ENCODE data around the gene ADAMTS4.
"Not testable (repeated sequence)": the region's sequence is repeated elsewhere in the genome, so short reads cannot be mapped to it uniquely, and the experiment has no call there.

The ADAMTS4 gene

DNA sequence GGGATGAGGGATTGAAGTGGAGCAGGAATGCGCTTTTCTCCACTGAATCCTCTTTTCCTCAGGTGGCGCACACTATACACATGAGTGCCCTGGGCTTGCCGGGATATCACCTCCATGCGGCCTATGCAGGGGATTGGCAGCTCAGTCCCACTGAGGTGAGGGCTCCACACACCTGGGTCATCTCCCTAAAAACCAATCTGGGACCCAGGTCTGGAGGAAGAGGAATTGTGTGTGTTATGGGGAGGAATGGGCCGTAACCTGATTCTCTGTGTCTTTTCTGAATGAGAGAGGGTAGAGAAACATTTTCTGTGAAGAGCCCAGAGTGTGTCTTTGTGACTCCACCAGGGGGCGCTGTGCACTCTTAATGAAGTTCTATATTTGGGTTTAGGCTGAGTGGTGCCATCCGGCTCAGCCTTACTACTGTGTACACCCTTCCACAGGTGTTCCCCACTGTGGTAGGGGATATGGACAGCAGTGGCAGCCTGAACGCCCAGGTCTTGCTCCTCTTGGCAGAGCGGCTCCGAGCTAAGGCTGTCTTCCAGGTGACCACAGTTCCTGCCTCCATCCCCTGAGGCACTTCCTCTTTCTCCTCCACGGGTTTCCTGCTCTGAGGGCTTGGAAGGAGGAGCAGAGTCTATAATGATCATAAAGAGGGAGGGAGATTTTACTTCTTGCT is 28.5 kb upstream of the ADAMTS4 start:
- Histone ChIP-seq H3K27ac (peak overlapping the region in 1 of 2 donors; percentile 64), H3K4me3 (peak overlapping the region in 1 of 2 donors; percentile 16)
- intact Hi-C loops (cut with DNase I; ENCODE audit: low total_unique reads), result loop anchor here (5.0 kb wide), 2 partner anchors 80 to 155 kb away; partner anchors contain the start of gene MPZ

DNA sequence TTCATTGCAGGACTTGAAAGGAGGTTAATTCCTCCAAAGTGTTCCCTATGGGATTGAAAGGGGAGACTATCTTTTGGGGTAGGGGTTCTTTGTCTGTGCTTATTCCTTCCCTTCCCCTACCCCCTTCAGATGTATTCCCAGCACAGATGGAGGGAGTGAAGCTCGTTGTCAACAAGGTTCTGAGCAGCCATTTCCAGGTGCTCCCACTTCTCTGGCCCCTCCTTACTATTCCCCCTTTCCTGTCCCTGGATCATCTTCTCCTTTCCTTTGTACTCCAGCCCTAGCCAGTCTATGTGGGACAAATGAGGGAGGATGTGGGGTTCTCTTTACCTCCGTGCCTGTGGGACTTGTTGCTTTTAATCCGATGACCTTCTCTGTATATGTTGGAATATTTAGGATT is 27.9 kb upstream of the ADAMTS4 start:
- TF ChIP-seq CTCF (IDR thresholded peaks at IDR 0.05), result no peak
- no peak for DNase-seq
- intact Hi-C loops (cut with DNase I; ENCODE audit: low total_unique reads), result loop anchor here (5.0 kb wide), 2 partner anchors 81 to 156 kb away; partner anchors contain the start of gene MPZ
- H3K9me3 ChIP-seq, result no peaks in the 10 kb centered on the region
- H3K27me3 ChIP-seq, result no peaks in the 10 kb centered on the region
- H3K36me3 ChIP-seq, result peaks cover 9 to 31% (median 22%) of the 10 kb centered on the region in 3 donors
- peak overlapping the region in 1 of 2 donors; percentile 64 for H3K27ac ChIP-seq
- peaks cover 0 to 22% (median 13%) of the 10 kb centered on the region in 4 donors for H3K4me1 ChIP-seq
- peak overlapping the region; percentile 57 to 68 for H3K4me3 ChIP-seq

More for the DNA sequence above, 28.5 kb upstream of the ADAMTS4 start:
- Histone ChIP-seq H3K27me3 (no peaks in the 10 kb centered on the region), H3K36me3 (peaks cover 9 to 31% (median 22%) of the 10 kb centered on the region in 3 donors), H3K9me3 (no peaks in the 10 kb centered on the region), H3K4me1 (peaks cover 0 to 22% (median 13%) of the 10 kb centered on the region in 4 donors)
- peak; percentile 80 to 81 for TF ChIP-seq CTCF (IDR thresholded peaks at IDR 0.05)
- peak; percentile 71 to 88 for DNase-seq

DNA sequence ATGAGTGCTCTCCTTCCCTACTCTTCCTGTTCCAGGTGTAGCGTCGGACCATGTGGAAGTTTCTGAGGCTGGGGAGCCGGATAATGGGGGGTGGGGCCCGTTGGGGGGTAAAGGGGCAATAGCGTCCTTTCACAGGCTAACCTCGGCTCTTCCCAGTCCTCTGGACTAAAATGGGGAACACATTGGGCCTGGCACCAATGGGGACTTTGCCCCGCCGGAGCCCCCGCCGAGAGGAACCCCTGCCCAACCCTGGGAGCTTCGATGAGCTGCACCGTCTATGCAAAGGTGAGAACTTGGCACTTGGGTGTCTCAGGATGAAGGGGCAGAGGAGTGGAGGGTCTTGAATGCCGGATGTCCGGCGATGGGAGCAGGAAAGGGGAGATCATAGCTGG is 27.5 kb upstream of the ADAMTS4 start:
- peaks cover 9 to 31% (median 22%) of the 10 kb centered on the region in 3 donors for H3K36me3 ChIP-seq
- peak overlapping the region; percentile 63 to 64 for H3K27ac ChIP-seq
- no peak for TF ChIP-seq CTCF (IDR thresholded peaks at IDR 0.05)
- no peaks in the 10 kb centered on the region for H3K9me3 ChIP-seq
- no peak for DNase-seq
- H3K27me3 ChIP-seq, result no peaks in the 10 kb centered on the region
- H3K4me3 ChIP-seq, result peak overlapping the region; percentile 57 to 68
- peaks cover 0 to 22% (median 13%) of the 10 kb centered on the region in 4 donors for H3K4me1 ChIP-seq
- intact Hi-C loops (cut with DNase I; ENCODE audit: low total_unique reads), result loop anchor here (5.0 kb wide), 2 partner anchors 81 to 156 kb away; partner anchors contain the start of gene MPZ

DNA sequence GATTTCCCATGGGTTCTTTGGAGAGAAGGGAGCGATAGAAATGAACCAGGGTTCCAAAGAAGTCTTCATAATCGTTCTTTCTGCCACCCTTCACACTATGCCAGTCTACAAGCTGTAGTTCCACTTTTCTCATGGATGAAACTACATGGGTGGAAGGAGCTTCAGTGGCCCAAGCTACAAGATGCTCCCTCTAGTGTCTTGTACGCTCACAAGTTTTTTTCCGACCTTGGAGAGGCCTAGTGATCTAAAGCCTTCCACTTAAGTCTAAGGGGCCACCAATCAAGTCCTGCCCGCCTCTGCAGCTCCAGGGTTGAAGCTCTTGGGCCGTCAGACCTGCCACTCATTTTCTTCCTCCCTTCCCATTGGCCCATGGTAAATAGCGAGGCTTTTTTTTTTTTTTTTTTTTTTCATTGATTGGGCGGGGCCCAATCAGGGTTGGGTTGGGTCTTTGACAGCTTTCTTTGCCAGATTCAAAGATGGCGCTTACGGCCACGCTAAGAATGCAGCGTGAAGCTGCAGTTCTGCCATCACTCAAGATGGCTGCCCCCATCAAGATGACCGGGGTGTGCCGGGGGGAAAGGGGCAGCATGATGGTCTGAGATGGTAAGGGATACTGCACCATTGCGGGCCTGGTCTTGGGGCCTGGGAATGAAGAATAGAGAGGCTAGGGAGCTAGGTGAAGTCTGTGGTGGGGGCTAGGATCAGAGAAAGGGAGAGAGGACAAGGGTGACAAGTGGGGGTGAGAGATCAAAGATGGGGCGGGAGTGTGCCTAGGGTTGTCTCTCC is 26.9 kb upstream of the ADAMTS4 start, which contains the start of gene TOMM40L:
Gene TOMM40L (plus strand): TSS at position 527 of the 786 bp plus-strand sequence. CDS start 430 bp downstream, outside the sequence.
- Histone ChIP-seq H3K27me3 (no peaks in the 10 kb centered on the region), H3K36me3 (peaks cover 9 to 29% (median 22%) of the 10 kb centered on the region in 3 donors), H3K4me1 (peaks cover 0 to 22% (median 13%) of the 10 kb centered on the region in 4 donors), H3K9me3 (no peaks in the 10 kb centered on the region), H3K27ac (peak within 1 kb of the TSS; percentile 63 to 64), H3K4me3 (peak within 1 kb of the TSS; percentile 57 to 68)
- TF ChIP-seq CTCF (IDR thresholded peaks at IDR 0.05), result peak; percentile 25 to 35
- DNase-seq, result peak; percentile 93 to 95
- intact Hi-C loops (cut with DNase I; ENCODE audit: low total_unique reads), result loop anchor here (5.0 kb wide), 2 partner anchors 82 to 157 kb away; partner anchors contain the start of gene MPZ

- no peaks in the 10 kb centered on the region for H3K9me3 ChIP-seq
- H3K27me3 ChIP-seq, result no peaks in the 10 kb centered on the region
- no peak for TF ChIP-seq CTCF (IDR thresholded peaks at IDR 0.05)
- intact Hi-C loops (cut with DNase I; ENCODE audit: low total_unique reads), result loop anchor here (5.0 kb wide), 2 partner anchors 82 to 157 kb away; partner anchors contain the start of gene MPZ
- peaks cover 0 to 22% (median 13%) of the 10 kb centered on the region in 4 donors for H3K4me1 ChIP-seq
- peak overlapping the region in 1 of 2 donors; percentile 43 for H3K27ac ChIP-seq
- H3K36me3 ChIP-seq, result peaks cover 9 to 24% (median 20%) of the 10 kb centered on the region in 3 donors
- DNase-seq, result no peak
- no peak overlapping the region for H3K4me3 ChIP-seq
Measured at GRCh38 chr1:161225178-161225533, 26.3 kb upstream of the ADAMTS4 start.

DNA sequence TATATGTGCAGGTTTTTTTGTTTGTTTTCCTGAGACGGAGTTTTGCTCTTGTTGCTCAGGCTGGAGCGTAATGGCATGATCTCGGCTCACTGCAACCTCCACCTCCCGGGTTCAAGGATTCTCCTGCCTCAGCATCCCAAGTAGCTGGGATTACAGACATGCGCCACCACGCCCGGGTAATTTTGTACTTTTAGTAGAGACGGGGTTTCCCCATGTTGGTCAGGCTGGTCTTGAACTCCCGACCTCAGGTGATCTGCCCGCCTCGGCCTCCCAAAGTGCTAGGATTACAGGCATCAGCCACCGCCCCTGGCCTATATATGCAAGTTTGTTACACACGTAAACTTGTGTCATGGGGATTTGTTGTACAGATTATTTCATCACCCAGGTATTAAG is 25.8 kb upstream of the ADAMTS4 start:
- intact Hi-C loops (cut with DNase I; ENCODE audit: low total_unique reads), result loop anchor here (5.0 kb wide), 2 partner anchors 83 to 158 kb away; partner anchors contain the start of gene MPZ
- Histone ChIP-seq H3K4me1 (peaks cover 0 to 22% (median 13%) of the 10 kb centered on the region in 4 donors), H3K36me3 (peaks cover 9 to 19% (median 16%) of the 10 kb centered on the region in 3 donors)
- not testable (repeated sequence) for H3K9me3 ChIP-seq, H3K27me3 ChIP-seq, H3K27ac ChIP-seq, H3K4me3 ChIP-seq, DNase-seq

Data from tibial artery (tissue), 4 donors.